NCI-H2107 treated with DMSO at 0.1 percent for 48 hours (cell line): ENCODE measurements around the gene OGFRL1.
A peak's percentile ranks its signal among the peaks of the same experiment; 100 is the strongest.
"Not testable (repeated sequence)": the region's sequence is repeated elsewhere in the genome, so short reads cannot be mapped to it uniquely, and the experiment has no call there.

ENCODE experiments used
- DNase-seq: peaks from one replicate; lab custom pipeline; 2025; ENCODE audit not compliant: unreplicated experiment; lab: John Stamatoyannopoulos, UW

Gene OGFRL1

DNA sequence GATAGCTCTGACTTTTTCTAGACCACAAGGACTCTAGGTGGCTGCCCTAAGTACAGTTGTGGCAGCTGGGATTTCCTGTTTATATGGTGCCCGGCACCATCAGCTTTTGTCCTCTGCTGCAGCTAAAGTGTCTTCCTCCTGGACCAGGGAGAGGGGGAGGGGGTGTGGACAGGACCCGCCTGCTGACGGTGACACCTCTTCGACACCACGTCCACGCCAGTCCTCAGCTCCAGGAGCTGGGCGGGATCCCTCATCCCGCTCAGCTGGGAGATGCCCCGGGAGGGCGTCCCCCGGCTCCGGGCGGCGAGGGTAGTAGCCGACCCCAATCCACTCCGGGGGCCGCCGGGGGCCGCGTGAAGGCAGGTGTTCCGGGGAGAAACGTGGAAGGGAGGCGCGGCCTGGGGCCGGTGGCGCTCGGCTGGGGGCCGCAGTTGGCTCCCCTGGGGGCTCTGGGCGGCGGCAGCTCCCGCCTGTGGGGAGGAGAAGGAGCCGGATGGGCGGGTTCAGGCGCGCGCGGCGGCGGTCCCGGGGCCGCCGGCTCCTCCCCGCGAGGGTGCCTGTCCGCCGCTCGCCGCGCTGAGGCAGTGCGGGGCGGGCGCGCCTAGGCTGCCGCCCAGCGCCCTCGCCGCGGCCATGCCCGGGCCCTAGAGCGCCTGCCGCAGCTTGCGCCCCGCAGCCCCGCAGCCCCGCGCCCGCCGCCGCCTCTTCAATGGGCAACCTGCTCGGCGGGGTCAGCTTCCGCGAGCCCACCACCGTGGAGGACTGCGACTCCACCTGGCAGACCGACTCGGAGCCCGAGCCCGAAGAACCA is at the start of gene OGFRL1:
TSS of gene OGFRL1 (plus strand) at position 584 of the 811 bp plus-strand sequence. CDS start at position 710, 126 bp downstream.
- DNase-seq = peak; percentile 23

- no peak for DNase-seq
Observed at GRCh38 chr6:71239694-71240093, 48.9 kb upstream of the OGFRL1 start.

DNA sequence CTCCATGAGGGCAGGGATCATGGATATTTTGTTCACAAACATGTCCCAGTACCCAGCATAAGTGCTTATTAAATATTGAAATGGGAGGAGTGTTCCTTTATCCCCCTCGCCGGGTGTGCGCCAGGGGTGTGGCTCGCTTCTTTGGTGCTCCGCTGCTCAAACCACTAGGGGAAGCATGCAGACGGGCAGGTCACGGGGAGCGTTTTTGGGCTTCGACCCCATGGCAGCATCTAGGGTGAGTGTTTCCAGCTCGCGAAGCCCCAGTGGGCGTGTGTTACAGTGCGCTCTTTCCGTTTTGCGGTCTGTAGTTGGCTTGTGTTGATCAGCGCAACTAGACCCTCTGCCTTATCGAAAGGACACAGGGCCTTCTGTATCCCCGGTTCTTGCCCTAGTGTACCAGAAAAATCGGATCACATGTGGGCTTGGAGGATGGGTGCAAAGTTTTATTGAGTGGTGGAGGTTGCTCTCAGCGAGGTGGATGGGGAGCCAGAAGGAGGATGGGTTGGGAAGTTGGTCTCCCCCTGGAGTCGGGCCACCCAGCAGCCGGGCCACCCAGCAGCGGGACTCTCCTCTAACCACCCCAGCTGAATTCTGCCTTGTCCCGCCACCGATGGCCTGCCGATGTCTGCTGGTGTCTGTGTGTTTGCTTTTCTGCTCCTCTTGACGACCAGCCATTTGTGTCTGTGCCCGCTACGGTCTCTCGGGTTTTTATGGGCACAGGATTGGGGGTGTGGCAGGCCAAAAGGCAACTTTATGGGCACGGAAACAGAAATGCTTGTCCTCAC is 43.2 kb upstream of the OGFRL1 start:
- DNase-seq = no peak

GRCh38 chr6:71246596-71246995 is 42.0 kb upstream of the OGFRL1 start:
- no peak for DNase-seq

DNA sequence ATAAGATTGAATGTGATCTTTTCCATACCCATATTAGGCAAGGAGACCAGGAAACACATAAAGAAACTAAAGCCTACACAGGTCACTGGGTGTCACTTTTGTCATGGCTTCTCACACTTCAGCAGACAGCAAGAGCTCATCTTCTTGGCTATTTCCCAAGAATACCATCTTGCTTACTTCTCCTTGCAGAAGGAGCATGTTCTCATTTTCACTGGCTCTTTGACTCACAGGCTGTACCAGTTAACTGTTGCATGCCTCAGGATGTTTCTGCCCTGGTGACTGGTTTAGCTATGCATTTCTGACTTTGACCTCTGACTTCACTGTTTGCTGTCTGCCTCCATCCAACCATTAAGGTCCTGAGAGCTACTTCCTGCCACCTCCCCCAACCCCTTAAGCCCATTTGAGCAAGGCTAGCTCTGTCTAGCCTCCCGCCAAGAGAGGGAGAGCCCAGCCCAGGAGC is 40.3 kb upstream of the OGFRL1 start:
- DNase-seq = no peak

DNA sequence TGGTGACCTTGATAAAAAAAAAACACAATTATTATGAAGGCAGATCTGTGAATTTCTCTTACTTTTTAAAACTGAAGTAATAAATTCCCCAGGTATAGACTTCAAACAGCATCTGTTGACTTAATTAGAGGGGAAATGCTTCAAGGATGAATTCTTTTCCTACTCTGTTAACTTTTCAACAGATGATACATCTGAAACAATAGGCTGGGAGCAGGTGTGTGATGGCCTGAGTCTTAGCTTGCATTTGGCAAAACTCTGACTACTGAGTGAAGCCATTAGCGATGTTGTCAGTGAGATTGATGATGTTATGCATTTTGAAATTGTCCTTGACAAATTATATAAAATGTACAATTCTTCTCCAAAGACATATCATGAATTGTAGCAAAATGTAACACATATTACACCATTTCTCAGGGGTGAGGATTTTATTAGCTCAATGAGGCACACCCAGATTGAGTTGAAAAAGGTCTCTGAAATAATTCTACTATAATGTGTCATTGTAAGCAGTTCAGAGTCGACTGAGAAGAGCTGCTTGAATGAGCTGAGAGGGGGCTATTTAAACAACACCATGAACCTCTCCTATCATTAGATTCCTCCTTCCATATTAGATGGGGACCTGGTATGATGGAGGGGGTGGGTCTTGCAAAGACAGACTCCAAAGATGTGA is 39.6 kb upstream of the OGFRL1 start:
- no peak for DNase-seq

DNA sequence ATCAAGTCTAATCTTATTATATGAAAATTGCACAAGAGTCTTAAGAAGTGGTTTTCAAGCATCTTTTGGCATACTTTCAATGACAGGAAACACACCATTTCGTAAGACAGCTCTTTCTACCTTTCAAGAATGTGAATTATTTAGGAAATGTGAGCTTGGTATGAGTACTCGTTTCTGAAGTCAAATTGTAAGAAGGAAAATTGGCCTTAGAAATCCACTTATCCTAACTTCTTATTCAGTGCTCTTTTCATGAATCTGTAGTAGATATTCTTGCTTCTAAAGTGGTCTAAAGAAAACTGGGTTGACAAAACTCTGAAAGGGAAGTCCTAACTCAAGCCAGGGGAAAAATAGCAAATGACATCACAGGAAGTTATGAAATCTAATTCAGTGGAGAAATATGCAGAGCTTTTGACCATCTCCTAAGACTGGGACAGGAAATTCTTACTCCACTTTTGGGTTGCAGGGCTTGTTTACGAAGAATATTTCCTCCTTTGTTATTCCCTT is 38.5 kb upstream of the OGFRL1 start:
- no peak for DNase-seq

DNA sequence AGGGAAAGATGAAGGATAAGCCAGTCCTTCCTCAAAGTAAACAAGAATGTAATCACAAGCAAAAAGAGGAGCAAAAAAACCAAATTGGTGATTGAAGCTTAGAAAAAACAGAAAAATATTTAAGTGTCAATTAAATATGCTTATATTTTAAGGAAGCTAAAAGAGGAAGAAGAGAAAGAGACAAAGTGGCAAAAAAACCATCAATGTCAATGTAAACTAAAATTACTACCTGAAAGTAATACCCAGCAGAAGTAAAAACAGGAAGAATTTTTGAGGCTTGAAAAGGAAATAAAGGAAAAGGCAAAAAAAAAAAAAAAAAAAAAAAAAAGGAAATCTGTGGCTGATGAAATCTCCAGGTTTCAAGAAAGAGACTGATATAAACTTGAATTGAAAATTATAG is 36.2 kb upstream of the OGFRL1 start:
- DNase-seq = no peak

GRCh38 chr6:71252960-71253359 is 35.7 kb upstream of the OGFRL1 start:
- no peak for DNase-seq

DNA sequence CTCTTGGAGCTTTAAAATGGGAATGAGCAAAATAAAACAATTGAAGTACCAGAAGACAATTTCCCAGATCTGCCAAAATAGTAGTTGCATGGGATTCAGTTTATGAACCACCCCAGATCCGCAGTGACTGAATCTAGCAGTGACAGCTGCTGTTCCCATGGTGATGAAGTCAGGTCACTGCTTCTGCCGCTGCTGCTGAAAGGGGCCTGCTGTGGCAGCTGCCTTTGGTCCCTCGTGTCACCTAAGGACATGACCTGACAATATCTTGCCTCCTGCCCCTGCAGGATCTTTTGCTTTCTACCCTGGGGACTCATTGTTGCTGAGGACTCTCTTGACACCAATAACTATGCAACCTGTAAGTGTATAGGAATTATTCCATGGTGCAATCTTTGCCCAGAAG is 34.3 kb upstream of the OGFRL1 start:
- no peak for DNase-seq

GRCh38 chr6:71258078-71258866 is 30.3 kb upstream of the OGFRL1 start:
- DNase-seq = no peak

DNA sequence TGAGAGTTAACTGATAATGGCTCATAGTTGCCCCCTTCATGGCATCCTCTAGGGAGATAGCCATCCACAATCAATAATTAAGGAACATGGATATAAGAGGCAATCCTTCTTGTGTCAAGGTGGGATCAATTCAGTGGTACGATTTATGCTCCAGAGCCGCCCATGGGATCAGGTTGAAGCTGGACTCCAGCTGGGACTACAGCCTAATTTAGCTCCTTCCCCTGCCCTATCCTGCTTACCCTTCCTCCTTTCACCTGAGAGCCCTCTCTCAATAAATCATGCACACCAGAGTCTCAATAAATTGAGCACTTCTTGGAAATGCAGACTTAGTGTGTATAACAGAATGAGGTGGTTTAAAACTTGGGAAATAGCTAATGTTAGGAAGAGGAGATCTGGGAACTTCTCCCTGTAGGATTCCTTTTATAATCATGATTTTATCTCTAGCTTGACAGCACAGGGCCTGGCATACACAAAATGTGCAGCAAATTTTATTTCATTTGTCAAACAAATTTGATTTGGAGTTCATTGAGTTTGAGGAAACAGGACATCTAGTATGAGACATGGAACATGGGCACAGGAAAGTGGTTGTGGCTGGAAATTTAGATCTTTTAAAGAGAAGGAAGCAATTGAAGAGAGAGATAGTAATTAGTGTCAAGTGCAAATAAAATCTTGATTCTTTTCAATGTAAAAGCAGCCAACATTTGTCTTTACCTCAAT is 28.6 kb upstream of the OGFRL1 start:
- no peak for DNase-seq

- no peak for DNase-seq
Observed at GRCh38 chr6:71262914-71263313, 25.7 kb upstream of the OGFRL1 start.

DNA sequence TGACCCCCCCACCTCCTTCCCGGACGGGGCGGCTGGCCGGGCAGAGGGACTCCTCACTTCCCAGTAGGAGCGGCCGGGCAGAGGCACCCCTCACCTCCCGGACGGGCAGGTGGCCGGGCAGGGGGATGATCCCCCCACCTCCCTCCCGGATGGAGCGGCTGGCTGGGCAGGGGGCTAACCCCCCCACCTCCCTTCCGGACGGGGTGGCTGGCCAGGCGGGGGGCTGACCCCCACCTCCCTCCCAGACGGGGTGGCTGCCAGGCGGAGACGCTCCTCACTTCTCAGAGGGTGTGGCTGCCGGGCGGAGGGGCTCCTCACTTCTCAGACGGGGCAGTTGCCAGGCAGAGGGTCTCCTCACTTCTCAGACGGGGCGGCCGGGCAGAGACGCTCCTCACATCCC is 22.2 kb upstream of the OGFRL1 start:
- not testable (repeated sequence) for DNase-seq

- DNase-seq = no peak
Observed at GRCh38 chr6:71268735-71269437, 19.7 kb upstream of the OGFRL1 start.

- DNase-seq = no peak
Observed at GRCh38 chr6:71277926-71278600, 10.5 kb upstream of the OGFRL1 start.

DNA sequence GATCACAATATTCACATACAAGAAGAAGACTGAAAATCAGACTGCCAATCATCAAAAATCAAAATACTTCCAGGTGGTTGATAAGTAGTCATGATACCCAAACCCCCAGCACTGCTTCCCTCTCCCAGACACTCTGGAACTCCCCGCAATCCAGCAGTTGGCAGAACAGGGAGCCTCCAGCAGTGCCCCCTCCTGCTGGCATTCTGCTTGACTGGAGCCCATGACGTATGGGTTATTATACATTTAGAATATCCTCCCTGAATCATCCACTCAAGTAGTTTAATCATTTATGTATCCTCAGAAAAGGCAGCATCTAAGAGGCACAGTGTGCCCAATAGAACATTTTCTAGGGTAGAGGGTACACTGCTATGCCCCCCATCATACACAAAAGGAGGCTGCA is 9.3 kb upstream of the OGFRL1 start:
- no peak for DNase-seq

GRCh38 chr6:71279740-71280139 is 8.9 kb upstream of the OGFRL1 start:
- no peak for DNase-seq

DNA sequence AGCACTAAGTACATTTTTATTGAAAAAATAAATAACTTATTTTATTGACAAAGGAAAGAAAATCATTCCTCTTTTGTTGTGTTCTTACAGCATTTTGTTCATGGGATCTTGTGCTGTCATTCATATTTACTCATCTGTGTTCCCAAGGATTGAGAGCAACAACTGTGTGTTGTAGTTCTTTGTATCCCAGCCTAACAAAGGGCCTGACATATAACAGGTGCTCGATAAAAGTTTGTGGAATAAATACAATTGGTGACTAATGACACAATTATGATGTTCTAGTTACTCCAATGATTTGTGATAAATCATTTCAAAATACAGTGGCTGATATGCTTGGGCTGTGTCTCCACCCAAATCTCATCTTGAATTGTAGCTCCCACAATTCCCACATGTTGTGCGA is 7.9 kb upstream of the OGFRL1 start:
- DNase-seq = no peak
